GM21367 (cell line): Measurements from ENCODE around the gene LHFPL2.

Experiments
- ATAC-seq: cut with Tn5 transposase; IDR thresholded peaks from one replicate; pipeline ENCODE4 v1.9.1; 2021; ENCODE audit not compliant: unreplicated experiment

LHFPL2 gene

DNA sequence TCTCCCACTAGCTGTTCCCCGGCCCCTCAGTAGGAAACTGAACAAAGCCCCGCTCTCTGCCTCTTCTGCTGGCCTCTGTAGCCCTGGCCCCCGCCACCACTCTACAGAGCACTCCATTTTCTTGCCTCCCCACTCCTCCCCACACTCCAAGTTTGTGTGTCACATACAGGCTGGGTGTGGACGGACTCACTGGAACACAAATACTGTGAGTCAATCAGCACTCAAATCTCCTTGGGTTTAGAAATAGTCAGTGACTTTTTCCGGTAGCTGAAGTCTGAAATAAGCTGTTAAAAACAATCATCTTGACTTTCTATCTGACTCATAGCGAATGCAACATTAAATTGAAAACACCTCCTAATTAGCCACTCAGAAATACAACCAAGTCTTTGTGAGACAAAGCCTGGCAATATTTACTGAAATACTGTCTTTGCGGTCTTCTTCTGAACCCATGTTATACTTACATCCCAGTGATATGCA lies 122.5 kb downstream of the LHFPL2 start:
- no peak for ATAC-seq

DNA sequence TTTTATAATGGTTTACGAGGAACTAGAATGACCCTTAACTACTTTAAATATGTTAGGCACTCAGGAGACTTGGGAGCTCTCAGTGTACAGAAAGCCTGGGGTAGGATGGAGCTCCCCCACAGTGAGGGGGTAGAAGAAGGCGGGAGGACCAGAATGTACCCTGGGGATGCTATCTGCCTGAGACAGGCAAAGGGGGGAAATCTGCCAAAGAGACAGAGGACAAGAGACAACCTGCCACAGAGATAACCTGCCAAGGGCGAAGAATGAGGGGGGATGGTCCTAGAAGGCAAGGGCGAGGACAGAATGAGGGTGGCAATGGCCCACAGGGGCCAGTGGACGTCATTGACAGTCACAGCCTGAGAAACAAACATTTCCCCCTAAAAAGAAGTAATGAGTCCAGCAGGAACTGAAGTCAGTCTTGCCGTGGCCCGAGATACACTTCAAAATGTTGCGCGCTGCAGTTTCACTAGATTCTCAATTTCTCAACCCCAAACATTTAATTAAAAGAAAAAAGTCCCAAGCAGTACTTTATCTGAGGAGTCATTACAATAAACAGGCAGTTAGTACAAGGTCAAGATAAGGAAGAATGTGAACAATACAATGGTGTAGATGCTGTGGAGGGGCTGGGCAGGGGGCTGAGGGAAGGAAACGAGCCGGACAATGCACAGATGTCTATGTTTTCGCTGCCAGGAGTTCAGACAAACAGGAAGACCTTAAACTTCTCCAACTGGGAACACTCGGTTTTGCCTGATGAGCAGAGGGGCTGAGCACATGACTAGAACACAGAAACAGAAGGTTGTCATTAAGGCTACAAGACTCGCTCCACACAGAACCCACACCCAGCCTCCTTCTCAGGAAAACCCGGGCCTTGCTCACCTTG lies 125.0 kb downstream of the LHFPL2 start:
- ATAC-seq, result no peak

DNA sequence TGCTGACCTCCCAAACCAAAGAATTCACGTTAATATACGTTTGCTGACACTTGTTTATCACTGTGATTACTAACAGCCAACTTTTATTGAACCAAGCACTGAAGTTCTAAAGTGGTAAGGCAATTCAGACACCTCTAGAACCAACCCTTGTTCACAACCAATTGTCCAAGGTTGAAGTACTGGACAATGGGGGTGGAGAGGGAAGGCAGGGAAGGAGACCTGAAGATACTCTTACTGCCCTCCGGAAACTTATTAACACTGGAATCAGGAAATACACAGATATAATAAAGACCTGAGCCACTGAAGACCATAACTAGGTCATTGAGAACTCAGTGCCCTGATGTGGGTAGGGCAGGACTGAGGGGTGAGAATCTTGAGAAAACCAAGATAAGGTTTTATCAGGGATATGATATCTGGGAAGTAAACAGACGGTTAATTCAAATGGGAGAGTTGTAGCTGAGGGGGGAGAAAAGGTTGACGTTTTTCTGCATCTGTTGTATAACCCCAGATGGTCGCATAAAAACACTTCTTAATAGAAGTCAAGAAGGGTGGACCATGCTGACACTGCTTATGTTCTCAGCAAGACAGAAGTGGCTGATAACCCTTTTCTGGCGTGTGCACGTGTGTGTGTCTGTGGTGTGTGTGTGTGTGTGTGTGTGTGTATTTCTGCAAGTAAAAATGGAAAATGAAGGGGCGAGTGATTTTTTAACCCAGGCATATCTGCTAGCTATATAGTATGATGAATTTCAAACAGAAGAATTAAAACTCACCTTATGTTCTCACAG lies 125.9 kb downstream of the LHFPL2 start:
- no peak for ATAC-seq

DNA sequence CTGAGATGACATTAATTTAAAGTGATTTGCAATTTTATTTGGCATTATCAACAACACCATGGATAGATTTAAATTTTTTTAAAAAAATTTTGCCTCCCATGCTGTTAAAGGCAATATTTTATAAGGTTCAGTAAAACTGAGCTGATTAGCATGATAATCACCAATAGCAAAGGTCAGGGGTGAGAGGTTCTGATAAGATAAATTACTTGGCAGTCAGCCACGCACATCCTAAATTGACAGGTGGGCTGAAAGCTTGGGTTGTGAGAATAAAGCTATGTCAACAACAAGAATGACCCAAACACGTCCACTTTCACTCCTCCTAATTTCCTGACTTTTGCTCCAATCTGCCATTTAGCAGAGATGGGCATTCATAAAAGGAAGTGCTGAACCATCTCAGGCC lies 127.1 kb downstream of the LHFPL2 start:
- ATAC-seq, result no peak

DNA sequence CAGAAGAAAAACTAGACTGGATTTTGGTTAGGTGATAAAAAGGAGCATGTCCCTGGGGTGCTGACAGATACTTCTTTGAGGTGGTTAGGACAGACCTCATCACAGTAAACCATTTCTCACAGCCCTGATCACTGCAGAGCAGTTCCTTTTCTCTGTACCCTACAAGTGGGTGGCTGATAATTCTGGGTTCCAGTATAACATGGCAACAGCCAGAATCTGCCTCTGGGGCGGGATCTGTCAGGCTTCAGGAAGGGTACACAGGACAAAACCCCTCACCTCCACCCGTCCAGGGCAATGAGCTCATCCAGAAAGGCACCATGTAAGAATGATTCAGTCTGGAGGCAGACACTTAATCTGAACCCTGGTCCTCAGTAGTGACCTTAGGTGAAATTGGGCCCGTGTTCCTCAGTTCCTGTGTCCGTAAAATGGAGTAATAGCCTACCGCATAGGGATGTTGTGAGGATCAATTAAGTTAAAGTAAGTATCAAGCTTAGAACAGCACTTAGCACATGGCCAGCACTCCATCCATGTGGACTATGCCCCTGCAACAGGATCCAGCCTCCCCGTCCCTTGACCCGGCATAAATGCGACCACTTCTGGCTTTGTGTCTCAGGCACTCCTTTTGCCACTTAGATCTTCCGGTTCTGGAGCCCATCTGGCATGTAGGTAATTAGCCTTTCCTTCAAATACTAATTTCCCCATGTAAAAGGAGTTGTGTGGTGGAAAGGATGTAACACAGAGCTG lies 129.2 kb downstream of the LHFPL2 start:
- no peak for ATAC-seq

DNA sequence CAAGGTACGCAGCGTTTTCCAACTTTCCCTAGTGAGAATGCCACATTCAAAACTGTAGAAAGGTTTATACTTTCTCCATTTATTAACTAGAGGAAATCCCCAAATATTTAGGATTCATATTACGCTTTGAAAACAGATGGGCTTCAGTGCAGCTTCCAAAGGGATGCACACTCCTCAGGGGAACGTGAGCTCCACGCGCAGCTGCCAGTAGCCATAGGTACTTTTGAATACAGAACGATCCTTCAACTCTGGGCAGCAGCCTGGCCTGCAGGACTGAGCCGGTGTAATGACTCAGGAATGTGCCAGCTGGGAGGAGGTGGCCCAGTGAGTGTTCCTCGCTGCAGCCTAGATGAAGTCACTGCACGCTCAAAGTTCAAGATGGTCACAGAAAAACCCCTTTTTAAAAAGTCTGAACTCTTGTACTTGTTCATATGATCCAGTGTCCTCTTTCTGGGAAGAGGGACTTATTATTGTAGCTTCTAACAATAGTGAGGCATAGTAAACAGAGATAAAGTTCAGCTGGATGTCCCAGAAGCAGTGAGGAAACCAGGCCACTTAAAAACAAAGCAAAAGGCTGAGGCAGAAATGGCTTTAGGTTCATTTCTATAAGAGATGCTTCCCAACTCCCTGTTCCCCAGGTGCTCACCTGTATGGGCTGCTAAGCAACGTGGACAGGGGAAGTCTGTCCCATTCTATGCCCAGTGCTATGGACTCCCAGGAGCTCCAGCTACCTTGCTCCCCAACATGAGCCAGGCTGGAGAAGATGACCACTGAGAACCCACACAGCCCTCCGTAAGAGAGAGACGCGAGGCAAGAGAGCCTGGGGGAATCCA lies 130.0 kb downstream of the LHFPL2 start:
- ATAC-seq, result no peak

DNA sequence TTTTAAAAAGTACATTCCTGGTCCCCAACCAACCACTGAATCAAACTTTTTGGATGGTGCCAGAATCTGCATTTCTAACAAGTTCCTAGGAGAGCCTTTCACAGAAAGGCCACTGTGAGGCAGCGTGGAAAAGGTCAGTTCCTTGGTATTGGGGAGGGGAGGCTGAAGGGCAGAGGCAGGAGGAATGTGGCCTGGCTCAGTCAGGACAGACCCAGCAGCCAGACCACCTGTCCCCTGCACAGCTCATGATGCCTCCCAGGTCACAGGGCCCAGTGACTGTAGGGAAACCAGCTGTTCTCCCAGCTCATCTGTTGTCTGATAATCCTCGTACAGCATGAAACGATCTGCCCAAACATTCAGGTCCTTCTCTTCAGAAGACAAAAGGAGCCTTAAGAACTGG lies 132.9 kb downstream of the LHFPL2 start:
- no peak for ATAC-seq

DNA sequence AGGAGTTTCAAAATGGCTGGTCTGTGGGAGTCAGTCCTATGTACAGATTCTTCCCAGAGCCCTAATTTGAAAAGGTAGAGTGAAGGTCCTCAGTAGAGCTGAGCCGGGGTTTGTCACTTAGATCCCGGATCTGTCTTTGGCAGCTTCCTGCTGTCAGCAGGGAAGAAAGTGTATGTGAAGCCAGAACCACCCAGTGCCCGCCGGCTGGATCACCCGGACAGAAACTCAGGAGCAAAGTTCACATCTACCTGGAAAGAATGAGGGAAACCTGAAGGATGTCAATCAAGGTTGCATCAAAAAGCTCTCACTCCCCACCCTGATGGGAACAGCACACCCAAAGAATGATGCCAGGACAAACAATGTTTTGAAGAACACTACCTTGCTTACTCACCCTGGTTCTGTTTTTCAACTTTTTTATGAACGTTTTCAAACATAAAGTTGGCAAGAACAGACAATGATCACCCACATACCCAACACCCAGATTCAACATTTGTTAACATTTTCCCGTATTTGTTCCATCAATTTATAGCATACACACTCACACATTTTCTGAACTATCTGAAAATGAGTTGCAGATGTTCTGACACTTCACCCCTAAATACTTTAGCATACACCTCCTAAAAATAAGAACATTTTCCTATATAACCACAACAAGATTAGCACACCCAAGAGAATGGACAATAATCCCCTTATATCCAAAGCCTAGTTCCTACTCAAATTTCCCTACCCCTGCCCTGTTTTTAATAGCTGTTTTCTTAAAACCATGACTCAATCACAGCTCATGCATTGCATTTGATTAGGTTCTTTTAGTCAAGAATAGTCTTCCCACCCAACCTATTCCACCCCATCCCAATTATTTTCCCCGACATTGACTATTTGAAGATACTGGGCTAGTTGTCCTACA lies 133.9 kb downstream of the LHFPL2 start:
- ATAC-seq, result no peak

DNA sequence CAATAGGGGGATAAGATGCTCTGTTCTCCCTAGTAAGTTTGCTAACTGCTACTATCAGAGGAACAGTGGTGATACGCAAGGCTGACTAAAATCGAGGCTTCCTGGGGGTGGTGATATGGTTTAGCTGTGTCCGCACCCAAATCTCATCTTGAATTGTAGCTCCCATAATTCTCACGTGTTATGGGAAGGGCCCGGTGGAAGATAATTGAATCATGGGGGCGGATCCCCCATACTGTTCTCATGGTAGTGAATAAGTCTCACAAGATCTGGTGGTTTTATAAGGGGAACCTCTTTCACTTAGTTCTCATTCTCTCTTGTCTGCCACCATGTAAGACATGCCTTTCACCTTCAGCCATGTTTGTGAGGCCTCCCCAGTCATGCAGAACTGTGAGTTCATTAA lies 135.1 kb downstream of the LHFPL2 start:
- no peak for ATAC-seq

DNA sequence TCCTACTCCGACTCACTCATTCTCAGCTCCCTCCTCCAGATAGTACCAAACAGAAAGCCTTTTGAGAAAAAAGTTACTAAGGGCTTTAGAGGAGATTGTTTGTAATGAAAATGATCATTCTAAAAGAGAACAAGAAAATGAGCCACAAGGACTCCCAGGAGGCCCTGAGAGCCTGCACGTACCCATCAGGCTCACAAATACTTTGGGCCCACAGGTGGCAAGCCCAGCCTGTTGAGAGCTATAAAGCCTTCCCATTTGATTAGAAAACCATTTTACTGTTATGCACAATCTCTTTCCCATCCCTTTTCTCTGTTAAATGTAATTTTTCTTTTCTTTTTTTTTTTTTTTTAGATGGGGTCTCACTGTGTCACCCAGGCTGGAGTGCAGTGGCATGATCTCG lies 136.1 kb downstream of the LHFPL2 start:
- ATAC-seq, result no peak

DNA sequence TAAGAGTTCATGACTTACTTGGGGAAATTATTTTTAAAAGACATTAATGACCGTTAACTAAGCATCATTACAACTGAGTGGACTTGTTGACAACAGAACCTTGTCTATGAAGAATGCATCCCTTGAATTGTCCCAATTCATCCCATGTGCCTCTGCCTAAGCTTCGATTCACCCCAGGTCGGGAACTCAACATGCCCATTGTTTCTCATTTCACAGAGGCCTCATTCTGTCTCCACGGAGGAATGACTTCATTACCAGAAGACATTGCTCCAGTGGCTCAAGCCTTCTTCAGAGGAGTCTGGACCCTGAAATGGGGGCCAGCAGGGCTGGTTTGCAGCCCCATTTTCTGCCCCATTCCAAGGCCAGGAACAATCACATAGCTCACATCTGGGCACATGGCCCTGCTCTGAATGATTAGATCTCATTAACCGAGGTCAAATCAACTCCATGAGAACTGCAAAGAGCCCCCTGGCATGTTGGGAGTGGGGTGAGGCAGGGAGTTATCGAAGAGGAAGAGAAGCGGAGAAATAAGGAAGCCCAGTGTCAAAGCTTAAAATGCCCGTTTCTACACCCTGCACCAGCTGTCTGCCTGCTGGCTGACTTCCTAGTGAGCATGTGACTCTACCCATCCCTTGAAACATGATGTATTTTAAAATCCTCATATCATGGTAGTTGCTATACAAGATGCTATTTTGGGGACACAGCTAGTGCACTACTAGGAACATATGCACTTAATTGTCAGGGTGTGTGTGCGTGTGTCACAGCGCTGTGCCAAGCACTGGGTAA lies 137.3 kb downstream of the LHFPL2 start:
- no peak for ATAC-seq

DNA sequence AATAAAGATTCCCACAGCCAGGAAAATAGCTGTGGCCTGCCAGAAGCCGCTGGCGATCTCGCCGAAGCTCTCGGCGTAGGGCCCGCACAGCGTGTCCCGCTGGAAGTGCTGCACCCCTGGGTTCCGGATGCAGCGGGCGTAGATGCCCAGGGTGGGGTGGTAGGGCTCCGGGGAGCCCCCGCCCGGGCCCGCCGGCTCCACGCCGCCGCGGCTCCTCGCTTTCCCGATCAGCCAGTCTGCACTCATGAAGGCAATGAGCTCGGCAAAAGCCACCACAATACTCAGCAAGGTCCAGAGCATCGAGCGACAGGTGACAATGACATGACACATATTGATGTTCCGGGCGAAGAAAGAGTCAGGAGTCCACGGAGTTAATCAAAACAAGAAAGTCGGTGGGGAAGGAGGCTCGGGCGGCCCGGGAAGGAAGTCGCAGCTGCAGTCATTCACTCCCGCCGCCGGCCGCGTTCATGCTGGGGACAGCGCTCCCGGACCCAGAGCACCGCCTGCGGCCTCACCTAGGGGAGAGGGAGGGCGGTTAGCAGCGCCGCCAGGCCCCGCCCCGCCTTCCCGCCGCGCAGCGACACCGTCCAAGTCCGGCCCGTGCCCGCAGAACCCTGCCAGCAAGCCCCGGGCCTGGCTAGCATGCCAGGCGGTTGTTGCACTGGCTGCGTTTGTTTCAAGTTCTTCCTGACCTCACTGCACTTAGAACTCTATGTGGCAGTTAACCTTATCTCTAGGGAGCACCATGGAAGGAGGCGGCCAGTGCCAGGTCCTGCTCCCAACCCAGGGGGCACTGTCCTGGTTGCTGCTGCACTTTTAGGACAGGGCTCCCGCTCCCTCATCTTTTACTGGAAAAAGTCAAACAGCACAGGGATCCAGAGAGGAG lies 138.4 kb downstream of the LHFPL2 start:
- peak; percentile 73 for ATAC-seq

DNA sequence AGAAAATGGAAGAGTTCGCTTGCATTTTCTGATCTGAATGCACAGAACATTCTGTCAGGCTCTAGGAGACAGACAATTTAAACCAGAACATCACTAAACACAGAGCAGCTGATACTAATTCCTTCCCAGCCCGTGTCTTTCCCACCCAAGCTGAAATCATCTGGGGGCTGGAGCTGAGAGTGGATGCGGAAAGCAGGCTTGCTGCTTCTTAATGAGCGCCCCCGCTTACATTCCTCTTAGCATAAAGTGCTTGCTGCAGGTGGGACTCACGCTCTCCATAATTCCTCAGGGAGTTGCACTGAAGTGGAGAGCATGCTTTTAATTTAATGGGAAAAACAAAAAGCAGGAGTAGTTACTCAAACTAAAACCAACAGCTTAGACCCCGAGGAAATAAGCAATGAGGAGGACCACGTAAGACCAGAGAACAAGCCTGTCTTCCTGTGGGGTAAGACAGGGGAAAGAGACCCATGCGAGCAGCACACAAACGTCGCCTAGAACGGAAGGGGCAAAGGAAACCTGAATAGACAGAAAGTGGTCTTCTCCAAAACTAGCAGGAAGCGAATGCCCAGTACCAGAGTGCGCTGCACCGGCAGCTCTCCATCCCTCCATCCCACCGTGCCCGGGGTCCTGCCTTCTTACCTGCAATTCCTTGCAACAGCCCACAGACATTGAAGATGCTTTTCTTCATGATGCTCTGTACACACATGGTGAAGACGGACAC lies 139.3 kb downstream of the LHFPL2 start:
- ATAC-seq, result no peak

DNA sequence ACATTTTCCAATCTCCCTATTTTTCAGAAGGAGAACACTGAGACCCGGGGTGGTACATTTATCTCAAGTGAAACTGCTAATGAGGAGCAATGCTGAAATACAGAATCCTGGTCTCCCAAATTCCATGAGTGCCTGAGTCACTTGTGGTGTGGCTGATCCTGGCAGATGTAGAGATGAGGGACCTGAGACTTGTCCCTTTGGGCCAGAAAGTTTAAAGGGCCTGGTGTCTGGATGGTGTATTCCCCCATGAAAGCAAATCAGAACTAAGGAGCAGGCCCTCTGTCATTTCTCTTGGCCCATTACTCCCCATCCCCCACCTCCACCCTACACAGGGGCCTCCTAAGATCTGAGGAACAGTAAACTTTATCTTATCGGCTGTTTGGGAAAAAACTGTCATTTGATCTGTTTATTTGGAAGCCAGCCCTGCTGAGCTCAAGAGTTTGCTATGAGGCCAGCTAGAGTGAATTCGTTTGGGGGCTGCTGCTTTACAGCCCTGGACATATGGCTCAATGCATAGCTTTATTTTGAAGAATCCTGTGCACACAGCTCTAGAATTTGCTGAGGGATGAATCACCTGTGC lies 140.3 kb downstream of the LHFPL2 start:
- no peak for ATAC-seq

DNA sequence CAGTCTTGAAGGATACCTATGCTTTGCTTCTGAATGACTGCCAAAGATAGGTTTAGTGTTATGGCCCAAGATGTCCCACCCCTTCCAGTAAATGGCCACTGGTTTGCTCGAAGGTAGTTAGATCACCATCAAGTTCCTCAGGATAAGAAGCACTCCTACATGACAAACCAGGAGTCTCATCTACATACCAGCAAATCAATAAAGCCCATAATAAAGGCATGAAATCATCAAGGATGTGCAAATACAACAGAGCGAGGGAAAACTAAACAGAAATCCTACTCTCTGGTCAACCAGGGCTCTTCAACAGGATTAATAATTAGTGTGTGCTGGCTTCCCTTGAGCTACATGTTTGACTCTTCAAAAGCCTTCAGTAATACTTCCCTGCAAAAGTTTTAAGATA lies 141.0 kb downstream of the LHFPL2 start:
- ATAC-seq, result no peak

DNA sequence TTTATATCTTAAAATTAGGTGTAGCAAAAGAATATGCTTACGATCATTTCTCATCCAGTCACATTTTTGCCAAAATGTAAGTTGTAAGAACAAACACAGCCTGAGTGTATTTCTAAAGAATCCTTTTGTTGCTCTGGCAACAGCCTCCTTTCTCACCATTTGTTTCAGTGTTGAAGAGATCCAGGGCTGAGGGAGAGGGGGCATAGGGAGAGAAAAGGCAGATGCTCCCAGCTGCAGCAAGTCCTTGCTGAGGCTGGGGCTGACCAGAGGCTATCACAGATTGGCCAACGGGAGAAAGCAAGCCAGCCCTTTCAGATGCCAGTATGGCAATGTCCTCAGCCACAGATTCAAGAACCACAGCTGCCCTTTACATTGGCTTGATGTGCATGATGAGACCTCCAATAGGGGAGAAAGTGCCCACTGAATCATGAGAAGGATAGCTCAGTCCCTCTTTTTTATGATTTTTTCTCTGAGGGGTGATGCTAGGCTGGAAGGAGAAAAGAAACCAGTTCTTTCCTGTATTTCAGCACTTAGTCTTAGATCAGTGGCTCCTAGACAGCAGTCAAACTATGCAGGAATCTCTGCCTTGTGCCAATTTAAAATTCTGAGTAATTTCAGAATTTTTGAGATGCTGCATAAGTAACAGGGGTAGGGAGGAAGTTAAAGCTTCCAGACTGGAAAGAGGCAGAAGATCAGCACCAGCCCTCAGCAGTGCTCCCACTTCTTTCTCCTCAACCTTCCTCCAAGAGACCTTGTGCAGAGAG lies 142.1 kb downstream of the LHFPL2 start:
- no peak for ATAC-seq
